ENCODE measurements around the gene ARID3B.

ARID3B gene

GRCh38 chr15:74604983-74605794 is 64.2 kb downstream of the ARID3B start:
- DNase-seq (ENCODE audit: low read depth), result no peak

GRCh38 chr15:74605795-74606150 is 64.8 kb downstream of the ARID3B start:
- no peak for DNase-seq (ENCODE audit: low read depth)

- no peak for DNase-seq (ENCODE audit: low read depth)
Measured at GRCh38 chr15:74608786-74609185, 67.8 kb downstream of the ARID3B start.

- DNase-seq (ENCODE audit: low read depth), result no peak
Measured at GRCh38 chr15:74609938-74610301, 68.9 kb downstream of the ARID3B start.

- no peak for DNase-seq (ENCODE audit: low read depth)
Measured at GRCh38 chr15:74610302-74610951, 69.4 kb downstream of the ARID3B start.

GRCh38 chr15:74611341-74611740 is 70.3 kb downstream of the ARID3B start:
- no peak for DNase-seq (ENCODE audit: low read depth)

- DNase-seq (ENCODE audit: low read depth), result no peak
Measured at GRCh38 chr15:74611834-74612233, 70.8 kb downstream of the ARID3B start.

GRCh38 chr15:74612677-74613076 is 71.7 kb downstream of the ARID3B start:
- DNase-seq (ENCODE audit: low read depth), result no peak

GRCh38 chr15:74613089-74613952 is 72.3 kb downstream of the ARID3B start:
- DNase-seq (ENCODE audit: low read depth), result no peak

GRCh38 chr15:74613953-74614743 is 73.1 kb downstream of the ARID3B start:
- DNase-seq (ENCODE audit: low read depth), result no peak

- DNase-seq (ENCODE audit: low read depth), result peak; percentile 78
Measured at GRCh38 chr15:74614744-74615507, 73.9 kb downstream of the ARID3B start.

- DNase-seq (ENCODE audit: low read depth), result peak; percentile 94
Measured at GRCh38 chr15:74615508-74616365, 74.7 kb downstream of the ARID3B start, which contains the start of gene CLK3. Gene CLK3 (plus strand): TSS chr15:74615836. CDS start chr15:74619197, 3,361 bp downstream.

GRCh38 chr15:74616366-74616939 is 75.4 kb downstream of the ARID3B start:
- no peak for DNase-seq (ENCODE audit: low read depth)

- no peak for DNase-seq (ENCODE audit: low read depth)
Measured at GRCh38 chr15:74616996-74617395, 76.0 kb downstream of the ARID3B start.

GRCh38 chr15:74618841-74619596 is 78.0 kb downstream of the ARID3B start:
- no peak for DNase-seq (ENCODE audit: low read depth)

GRCh38 chr15:74619916-74620635 is 79.1 kb downstream of the ARID3B start:
- DNase-seq (ENCODE audit: low read depth), result no peak

GRCh38 chr15:74620636-74621545 is 79.9 kb downstream of the ARID3B start:
- DNase-seq (ENCODE audit: low read depth), result peak; percentile 29

All from stimulated activated CD8-positive, alpha-beta memory T cell treated with anti-CD3 and anti-CD28 coated beads, Interleukin-15, amount 100 ng/mL, for 24 hours (primary cell).